HG03095 (cell line): ENCODE results near the gene FHAD1.

Experiments used
- ATAC-seq: cut with Tn5 transposase; IDR thresholded peaks from one replicate; pipeline ENCODE4 v1.9.1; 2021; ENCODE audit warnings: moderate library complexity; ENCODE audit not compliant: unreplicated experiment

FHAD1 gene

GRCh38 chr1:15390667-15391066 lies 143.6 kb downstream of the FHAD1 start:
- ATAC-seq, result no peak

- ATAC-seq, result no peak
Observed at GRCh38 chr1:15391366-15391765, 144.3 kb downstream of the FHAD1 start.

GRCh38 chr1:15393475-15394257 lies 146.6 kb downstream of the FHAD1 start:
- no peak for ATAC-seq

GRCh38 chr1:15394258-15394690 lies 147.3 kb downstream of the FHAD1 start:
- no peak for ATAC-seq

- no peak for ATAC-seq
Observed at GRCh38 chr1:15397236-15397635, 150.2 kb downstream of the FHAD1 start.

- ATAC-seq, result no peak
Observed at GRCh38 chr1:15399710-15400109, 152.7 kb downstream of the FHAD1 start.

GRCh38 chr1:15400627-15401026 lies 153.6 kb downstream of the FHAD1 start:
- ATAC-seq, result no peak

GRCh38 chr1:15401391-15402055 lies 154.5 kb downstream of the FHAD1 start:
- no peak for ATAC-seq

- no peak for ATAC-seq
Observed at GRCh38 chr1:15402809-15403450, 155.9 kb downstream of the FHAD1 start.

- no peak for ATAC-seq
Observed at GRCh38 chr1:15403962-15404580, 157.0 kb downstream of the FHAD1 start.

- no peak for ATAC-seq
Observed at GRCh38 chr1:15405106-15405850, 158.3 kb downstream of the FHAD1 start.

GRCh38 chr1:15406614-15407559 lies 159.9 kb downstream of the FHAD1 start:
- no peak for ATAC-seq

GRCh38 chr1:15407580-15407979 lies 160.6 kb downstream of the FHAD1 start:
- no peak for ATAC-seq

- no peak for ATAC-seq
Observed at GRCh38 chr1:15408890-15409387, 161.9 kb downstream of the FHAD1 start.

GRCh38 chr1:15409388-15410222 lies 162.6 kb downstream of the FHAD1 start, which contains the start of gene EFHD2:
Gene EFHD2, plus strand, starts transcription at chr1:15409888. Its CDS starts 84 bp downstream, at chr1:15409972.
- ATAC-seq, result peak; percentile 58

- no peak for ATAC-seq
Observed at GRCh38 chr1:15410223-15410883, 163.3 kb downstream of the FHAD1 start.

- ATAC-seq, result no peak
Observed at GRCh38 chr1:15410884-15411245, 163.8 kb downstream of the FHAD1 start.

- ATAC-seq, result peak; percentile 45
Observed at GRCh38 chr1:15411593-15412137, 164.6 kb downstream of the FHAD1 start.
